HG02798 (cell line): ENCODE measurements around the gene RBM18.

Experiments used
- ATAC-seq: cut with Tn5 transposase; IDR thresholded peaks from one replicate; pipeline ENCODE4 v1.9.1; 2021; ENCODE audit warnings: mild to moderate bottlenecking; ENCODE audit not compliant: unreplicated experiment, poor library complexity

RBM18 gene

DNA sequence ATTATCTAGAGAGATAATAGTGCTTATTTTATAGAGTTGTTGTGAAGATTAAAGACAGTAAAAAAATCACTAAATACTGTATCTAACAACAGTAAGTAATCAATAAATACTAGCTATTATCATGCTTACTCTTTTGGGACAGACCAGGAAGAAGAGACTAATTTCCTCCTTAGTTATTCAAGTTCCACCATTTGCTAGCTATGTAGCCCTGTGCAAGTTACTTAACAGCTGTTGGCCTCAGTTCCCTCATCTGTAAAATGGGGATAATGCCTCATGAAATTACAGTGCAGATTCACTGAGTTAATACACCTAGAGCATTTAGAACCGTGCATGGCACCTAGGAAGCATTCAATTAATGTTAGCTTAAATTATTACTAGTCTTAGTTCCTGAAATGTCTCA, 2.6 kb downstream of the RBM18 start:
- ATAC-seq, result no peak

DNA sequence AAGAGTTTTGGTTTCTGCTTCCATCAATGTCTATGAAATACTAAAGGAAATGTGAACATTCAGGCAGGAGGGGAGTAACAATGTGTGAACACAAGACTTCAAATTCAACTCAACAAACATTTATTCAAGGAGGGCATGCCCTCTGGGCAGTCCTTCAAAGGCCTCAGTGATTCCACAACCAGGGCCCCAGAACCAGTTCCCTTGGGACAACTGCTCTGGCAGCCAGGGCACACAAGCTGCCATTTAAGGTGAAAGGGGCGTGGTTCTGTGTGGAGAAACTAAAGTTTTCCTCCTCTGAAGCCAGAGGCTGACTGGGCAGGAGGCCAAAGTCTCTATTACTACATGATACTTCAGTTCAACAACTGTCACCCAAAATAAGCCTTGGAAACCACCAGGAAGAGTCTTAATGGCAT, 3.2 kb downstream of the RBM18 start:
- ATAC-seq, result no peak

GRCh38 chr9:122258886-122259415, 5.7 kb downstream of the RBM18 start:
- ATAC-seq, result no peak

GRCh38 chr9:122256206-122256605, 8.4 kb downstream of the RBM18 start:
- no peak for ATAC-seq

- no peak for ATAC-seq
These were observed 9.9 kb downstream of the RBM18 start for GRCh38 chr9:122254761-122255160.

DNA sequence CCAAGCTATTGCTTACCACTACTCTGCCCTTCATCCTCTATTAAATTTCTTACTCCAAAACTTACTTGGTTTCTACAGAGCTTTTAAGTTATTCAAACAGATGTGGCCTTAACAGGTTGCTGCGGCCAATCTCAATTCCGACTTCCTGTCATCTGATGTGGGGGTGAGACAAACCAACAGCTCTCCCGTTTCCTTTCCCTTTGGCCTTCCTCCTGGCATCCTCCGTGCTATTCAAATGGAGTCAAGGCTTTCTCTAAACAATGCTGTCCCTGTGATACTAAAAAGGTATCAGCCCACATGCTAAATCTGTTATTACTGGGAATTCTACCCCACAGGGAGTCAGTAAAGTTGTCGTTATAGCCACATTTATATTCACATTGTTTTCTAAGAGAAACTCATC, 11.8 kb downstream of the RBM18 start:
- no peak for ATAC-seq

DNA sequence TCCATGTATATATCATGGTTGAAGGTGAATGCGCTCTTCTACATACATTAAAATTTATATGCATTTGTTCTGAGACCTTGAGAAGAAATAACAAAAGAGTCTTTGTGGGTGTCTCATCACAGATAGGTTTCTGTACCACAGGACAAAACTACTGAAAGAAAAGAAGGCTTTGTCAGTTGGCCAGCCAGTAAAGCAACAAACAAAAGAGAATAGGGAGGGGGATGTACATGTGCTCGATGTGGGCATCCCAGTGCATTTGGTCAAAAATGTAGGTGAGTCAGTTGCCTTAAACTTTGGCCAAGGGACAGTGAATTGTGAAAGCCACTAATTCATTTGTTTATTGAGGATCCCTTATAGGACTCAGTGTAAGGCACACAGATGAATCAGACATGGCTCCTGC, 13.3 kb downstream of the RBM18 start:
- no peak for ATAC-seq

GRCh38 chr9:122248448-122248865, 16.2 kb downstream of the RBM18 start:
- ATAC-seq, result no peak

DNA sequence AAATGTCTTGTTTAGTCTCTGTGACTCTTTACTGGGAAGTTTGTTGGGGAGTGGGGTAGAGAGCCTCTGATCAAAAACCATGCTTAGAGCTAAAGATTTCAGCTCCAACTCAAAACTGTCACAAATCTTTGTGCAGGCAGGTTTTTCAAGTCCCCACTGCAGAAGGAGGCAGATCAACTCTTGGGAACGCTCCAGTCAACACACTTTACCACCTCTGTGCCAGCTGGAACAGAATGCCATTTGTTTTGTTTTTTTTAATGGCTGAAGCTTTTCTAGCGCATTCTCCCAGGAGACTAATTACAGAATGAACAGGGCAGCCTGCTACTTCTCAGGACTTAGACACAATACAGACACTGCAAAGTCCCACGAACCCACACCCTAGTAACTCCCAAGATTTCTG, 18.0 kb downstream of the RBM18 start:
- ATAC-seq, result no peak

GRCh38 chr9:122244349-122244748, 20.3 kb downstream of the RBM18 start:
- ATAC-seq, result no peak

DNA sequence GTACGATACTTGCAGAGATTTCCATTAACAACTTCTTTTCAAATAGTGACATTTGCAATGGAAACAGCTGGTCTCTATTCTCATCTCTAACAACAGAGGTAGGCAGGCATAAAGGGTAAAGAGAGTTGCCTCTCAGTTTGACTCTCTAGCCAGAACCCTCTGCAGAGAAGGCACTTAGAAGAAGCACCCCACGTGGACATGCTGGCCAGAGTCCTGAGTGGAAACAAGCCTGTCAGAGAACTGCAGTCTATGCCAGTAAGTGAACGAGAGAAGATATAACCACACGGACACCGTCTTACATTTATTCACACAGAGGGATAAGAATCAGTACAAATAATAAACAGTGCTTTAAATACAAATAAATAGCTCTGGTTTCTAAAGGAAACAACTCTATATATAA, 24.9 kb downstream of the RBM18 start:
- no peak for ATAC-seq

GRCh38 chr9:122236681-122237080, 28.0 kb downstream of the RBM18 start:
- no peak for ATAC-seq

DNA sequence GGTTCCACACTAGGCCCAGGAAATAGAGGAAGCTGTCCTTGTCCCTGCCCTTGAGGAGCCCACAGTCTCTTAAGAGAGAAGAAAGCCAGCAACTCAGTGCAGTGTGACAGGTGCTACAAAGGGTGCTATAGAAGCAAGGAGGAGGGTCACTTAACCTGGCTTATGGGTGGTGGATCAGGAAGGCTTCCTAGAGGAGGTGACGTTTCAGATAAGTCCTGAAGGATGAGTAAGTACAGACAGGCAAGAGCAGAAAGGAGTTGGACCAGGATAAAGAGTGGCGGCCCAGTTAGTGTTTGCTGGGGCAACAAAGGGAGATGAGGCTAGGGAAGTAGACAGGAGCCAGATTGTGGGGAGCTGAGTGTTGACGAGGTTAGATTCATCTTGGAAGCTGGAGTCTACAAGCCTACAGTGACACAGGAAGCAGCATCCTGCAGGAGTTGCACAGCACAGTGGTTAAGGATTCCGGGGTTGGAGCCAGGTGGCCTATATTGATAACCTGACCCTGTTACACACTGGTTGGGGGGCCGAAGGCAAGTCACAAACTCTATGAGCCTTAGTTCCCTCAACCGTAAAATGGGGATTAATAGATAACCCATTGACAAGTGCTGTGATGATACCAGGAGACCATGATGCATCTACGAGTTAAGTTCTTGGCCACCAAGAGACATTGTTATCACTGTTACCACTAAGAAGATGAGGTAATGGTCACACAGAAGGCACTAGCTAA, 30.5 kb downstream of the RBM18 start:
- no peak for ATAC-seq

DNA sequence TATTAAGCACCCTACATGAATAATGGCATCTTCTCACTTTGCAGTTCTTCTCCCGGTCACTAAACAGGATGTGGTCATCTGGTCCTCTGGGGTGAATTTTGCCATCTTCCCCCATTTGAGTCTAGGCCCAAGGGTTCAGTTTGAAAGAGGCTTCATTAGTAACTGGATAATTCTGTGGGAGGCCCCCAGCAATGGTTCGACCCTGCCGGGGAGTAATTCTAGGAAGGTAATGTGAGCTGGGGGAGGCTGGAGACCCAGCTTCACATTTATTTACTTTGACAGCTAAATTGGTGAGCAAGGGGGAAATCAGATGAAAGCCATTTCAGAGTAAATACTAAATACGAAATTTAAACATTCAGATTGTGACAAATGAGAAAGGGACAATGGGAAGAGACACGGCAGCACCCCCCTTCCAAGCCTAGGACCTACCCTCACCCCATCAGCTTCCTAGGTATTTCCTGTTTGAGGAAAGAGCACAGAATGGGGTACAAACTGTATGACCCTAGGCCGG, 31.8 kb downstream of the RBM18 start:
- ATAC-seq, result no peak

DNA sequence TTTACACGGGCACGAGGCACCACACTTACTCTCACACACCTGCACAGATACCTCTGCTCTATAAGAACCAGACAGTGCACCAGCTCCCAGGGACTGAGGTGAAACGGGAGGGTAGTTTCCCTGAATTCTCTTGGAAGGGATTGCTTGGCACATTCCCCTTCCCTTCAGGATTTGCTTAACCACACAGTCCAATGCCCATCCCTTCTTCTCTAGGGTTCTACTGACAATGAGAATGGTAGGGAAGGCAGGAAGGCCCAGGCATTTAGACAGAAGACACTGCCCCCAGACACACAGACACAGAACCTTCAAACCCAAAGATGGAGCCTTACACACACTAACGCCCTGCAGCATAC, 35.2 kb downstream of the RBM18 start:
- ATAC-seq, result no peak

DNA sequence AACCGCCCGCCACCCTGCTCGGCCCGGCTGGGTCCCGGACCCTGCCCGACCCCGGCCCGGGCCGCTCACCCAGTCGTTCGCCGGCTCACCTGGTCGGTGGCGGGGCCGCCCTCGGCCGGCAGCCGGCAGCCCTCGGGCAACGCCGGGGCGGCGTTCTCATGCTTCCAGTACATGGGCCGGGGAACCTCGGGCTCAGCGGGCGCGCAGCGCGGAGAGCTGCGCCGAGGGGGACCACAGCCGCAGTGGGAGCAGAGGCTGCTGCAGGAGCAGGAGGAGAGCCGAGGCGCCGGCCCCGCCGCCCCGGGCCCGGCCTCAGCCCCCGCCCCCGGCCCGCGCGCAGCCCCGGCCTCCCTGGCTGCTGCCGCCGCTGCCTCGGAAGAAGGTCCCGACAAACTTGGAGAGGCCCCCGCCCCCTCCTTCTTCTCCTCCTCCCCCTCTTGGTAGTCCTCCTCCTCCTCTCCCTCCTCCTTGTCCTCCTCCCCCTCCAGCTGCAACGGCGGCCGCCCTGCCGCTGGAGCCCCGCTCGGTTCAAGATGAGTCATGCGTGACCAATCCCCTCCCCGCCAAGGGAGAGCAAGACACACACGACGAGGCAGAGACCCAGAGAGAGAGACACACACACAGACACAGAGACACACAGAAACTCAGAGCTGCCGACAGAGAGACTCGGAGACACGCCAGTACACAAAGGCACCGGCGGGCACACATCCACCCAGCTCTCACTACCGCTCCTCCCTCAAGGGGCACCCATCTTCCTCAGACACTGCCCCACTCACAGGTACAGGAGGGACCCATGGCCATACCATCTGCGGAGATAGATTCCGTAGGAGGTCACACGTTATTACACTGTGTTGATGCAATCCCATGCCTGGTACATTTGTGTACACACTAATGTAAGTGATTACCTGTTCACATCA, 35.8 kb downstream of the RBM18 start, which contains the start of gene LHX6:
Gene LHX6 (minus strand): TSS at position 390 of the 917 bp plus-strand sequence. CDS start 217 bp downstream, at position 173.
- no peak for ATAC-seq

- ATAC-seq, result no peak
These were observed 36.5 kb downstream of the RBM18 start for GRCh38 chr9:122228191-122228567.

DNA sequence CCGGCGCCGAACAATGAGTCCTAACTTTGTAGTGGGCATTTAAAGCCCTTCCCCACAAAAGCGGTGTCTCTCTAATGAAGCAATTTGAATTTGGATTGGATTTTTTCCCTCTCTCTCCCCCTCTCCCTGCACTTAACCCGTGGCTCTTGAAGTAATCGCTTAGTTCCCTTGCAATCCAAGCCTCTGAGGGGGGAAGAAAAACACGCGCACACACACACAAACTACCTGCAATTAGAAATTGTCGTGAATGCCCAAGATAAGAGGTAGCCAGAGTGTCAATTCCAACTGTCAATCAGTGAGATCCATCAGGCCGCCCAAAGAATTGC, 37.1 kb downstream of the RBM18 start:
- ATAC-seq, result no peak

GRCh38 chr9:122226758-122227574, 37.7 kb downstream of the RBM18 start:
- ATAC-seq, result no peak

- ATAC-seq, result no peak
These were observed 38.4 kb downstream of the RBM18 start for GRCh38 chr9:122226142-122226757.
